Amygdala (tissue), 56 donors: ENCODE results near the gene CD300E.
A peak's percentile ranks its signal among the peaks of the same experiment; 100 is the strongest.
"Not testable (repeated sequence)": the region's sequence is repeated elsewhere in the genome, so short reads cannot be mapped to it uniquely, and the experiment has no call there.

ENCODE experiments used
- DNase-seq, 56 donors: peaks; one replicate each; lab custom pipeline; 2025; lab: John Stamatoyannopoulos, UW

Gene CD300E

DNA sequence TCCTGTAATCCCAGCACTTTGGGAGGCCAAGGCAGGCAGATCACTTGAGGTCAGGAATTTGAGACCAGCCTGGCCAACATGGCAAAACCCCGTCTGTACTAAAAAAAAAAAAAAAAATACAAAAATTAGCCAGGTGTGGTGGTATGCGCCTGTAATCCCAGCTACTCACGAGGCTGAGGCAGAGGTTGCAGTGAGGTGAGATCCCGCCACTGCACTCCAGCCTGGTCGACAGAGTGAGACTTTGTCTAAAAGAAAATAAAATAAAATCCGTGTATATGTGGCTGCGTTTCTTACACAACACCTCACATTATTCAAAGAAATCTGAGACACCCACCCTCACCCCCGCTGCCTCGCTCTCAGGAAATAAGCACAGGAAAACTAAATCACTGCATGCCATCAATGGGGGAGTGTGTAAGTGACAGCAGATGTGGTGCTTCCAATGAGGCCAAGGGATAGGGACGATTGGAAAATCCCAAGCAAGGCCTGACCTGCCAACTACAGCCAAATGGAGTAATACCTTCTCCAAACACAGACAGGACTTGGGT, 13.1 kb upstream of the CD300E start:
- not testable (repeated sequence) for DNase-seq

DNA sequence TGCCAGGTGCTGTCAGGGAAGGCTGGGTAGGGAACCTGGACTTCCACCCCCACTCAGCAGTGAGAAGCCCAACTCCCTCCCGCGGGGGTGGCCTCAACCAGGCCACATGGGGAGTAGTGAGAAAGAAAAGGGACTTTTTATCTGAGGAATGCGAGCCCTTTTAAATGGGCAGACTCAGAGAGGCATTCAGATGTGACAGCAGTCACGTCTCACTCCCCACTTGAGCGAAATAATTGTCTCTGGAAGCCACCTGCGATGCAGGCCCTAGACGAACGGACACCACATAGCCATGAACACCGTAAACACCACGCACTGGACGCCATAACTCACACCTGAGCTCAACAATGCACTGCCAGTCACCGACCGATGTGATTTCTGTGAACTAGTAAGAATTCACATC, 11.9 kb upstream of the CD300E start:
- DNase-seq = no peak

DNA sequence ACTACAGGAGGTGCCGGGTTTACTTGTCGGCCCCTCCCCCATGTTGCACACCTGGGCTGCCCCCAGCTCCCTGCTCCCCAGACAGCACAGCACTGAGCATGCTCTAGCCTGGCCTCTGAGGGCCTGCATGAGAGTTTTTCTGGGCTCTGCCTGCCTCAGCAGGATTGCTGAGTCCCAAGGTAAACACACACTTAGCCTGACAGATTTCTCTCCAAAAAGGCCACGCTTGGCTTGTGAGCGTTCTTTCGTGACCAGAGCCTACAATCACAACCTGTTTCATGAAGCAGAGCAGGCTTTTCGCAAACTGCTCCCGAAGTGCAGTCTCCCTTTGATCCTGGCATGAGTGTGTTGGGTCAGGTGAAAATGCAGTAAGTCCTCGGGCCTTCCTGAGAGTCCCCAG, 9.8 kb upstream of the CD300E start:
- DNase-seq = no peak

GRCh38 chr17:74632617-74633016, 9.1 kb upstream of the CD300E start:
- DNase-seq = no peak

DNA sequence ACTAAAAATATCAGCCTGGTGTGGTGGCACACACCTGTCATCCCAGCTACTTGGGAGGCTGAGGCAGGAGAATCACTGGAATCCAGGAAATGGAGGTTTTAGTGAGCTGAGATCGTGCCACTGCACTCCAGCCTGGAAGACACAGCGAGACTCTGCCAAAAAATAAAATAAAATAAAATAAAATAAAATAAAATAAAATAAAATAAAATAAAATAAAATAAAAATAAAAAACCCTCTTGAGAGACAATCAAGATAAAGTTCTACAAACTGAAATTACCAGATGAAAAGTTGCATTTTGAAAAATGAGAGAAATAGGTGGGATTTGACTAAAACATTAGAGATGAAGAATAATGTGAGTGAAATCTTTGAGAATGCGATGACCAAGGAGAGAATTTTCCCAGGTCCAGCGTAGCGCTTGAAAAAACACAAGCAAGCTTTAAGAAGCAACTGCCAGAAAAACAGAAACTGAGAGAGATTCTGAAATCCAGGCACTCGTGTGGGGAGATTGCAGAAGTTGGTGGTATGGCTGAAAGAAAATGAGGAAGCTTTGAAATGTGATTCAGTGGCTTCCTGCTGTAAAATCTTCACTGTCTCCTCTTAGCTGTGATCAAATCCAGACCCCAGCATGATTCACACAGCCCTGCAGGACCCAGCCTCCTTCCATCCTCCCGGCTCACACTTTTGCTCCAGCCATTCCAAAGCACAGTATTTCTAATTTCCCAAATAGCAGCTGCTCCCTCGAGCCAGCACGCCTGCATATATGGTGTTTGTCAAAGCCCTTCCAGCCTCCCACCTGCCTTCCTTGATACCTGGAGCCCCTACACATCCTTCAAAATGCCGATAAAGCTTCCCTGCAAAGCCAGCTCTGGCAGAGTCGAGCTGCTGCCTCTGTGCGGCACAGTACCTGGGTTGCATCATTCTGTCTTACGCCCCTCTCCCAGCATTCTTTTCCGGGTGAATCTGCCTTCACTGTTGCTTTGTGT, 8.2 kb upstream of the CD300E start:
- peak in 3 of 56 donors; percentile 4 to 32 (median 9) for DNase-seq

- not testable (repeated sequence) for DNase-seq
Observed at GRCh38 chr17:74630251-74630650, 6.7 kb upstream of the CD300E start.

DNA sequence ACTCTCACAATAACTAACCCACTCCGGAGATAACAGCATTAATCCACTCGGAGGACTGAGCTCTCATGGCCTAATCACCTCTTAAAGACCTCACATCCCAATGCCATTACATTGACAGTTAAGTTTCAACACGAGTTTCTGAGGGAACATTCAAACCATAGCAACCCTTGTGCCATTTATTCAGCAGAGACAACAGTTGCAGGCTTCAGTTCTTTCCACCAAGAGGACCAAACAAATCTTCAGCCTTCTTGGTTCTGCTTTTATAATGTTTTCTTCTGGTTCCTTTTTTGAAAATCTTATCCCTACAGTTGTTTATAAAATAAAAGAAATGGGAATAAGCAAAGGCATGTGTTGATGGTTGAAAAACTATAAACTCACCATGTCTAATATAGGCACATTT, 2.1 kb upstream of the CD300E start:
- no peak for DNase-seq

DNA sequence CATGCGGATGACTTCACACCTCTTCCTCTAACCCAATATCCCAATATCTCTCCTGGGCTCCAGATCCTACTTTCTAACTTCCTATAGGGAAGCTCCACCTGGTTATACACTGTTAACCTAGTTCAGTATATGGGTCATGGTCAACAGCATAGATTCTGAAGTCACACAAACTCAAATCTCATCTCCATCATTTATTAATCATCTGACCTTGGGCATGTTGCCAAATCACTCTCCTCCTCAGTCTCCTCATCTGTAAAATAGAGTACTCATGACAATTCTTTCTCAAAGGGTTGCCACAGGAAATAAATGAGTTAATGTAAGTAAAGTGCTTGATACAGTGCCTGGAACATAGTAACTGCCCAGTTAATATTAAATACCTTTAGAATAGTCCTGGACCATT, 593 bp upstream of the CD300E start:
- no peak for DNase-seq

DNA sequence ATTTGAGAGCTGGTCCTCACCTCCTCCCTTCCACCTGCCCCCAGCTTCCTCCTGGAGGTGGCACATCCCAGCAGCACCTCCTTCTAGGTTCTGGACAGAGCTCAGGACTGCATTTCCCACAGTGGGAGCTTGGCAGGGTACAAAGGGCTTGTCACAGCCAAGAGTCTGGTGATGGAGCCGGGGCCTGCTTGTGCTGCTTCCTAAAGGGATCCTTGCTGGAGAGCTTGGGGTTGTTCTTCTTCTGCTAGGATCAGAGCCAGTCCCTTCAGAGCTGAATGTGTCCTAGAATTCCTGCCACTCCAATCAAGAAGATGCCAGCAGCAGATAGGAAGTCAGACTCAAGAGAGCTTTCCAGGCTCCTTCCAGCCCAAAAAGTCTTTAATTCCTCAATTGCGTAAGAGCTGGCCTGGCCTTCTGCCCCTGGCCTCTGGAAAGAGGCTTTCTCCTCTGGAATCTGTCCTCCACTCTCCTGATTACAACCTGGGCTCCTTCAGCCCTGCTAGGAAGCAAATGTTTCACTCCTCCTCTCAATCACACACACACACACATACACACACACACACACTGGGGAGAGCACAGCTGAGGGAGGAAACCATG, 4.4 kb downstream of the CD300E start:
- peak in 2 of 56 donors; percentile 11 to 14 for DNase-seq

DNA sequence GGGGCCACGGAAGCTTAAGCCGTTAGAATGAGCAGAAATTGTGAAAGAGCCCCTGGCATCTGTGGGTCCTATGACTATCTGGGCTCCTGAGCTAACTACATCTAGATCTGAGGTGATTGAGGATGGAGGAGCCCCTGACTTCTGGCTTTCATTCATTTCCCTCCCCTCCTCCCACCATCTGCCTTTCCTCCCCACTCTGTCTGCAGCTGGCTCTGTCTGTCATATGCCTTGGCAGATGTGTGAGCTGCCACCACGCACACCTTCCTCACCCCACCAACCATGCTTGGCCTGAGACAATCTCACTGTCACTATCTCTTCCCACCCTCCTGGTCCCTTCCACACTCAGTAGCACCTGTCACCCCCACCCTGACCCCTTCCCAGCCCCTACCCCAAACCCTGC, 5.1 kb downstream of the CD300E start:
- no peak for DNase-seq

- DNase-seq = no peak
Observed at GRCh38 chr17:74616696-74617095, 6.8 kb downstream of the CD300E start.

DNA sequence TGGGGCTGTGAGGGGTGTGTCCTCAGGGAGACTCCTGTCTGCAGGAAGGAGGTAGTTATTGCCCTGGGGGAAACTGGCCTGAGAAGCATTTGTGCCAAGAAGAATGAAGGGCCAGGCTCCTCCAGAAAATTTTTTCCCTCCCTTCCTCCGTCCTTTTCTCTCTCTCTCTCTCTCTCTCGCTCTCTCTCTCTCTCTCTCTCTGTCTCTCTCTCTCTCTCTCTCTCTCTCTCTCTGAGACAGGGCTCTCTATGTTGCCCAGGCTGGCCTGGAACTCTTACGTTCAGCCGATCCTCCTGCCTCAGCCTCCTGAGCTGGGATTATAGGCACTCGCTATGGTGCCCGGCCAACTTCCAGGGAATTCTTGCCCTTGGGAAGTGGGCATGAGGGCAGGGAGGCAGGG, 11.5 kb downstream of the CD300E start:
- no peak for DNase-seq

DNA sequence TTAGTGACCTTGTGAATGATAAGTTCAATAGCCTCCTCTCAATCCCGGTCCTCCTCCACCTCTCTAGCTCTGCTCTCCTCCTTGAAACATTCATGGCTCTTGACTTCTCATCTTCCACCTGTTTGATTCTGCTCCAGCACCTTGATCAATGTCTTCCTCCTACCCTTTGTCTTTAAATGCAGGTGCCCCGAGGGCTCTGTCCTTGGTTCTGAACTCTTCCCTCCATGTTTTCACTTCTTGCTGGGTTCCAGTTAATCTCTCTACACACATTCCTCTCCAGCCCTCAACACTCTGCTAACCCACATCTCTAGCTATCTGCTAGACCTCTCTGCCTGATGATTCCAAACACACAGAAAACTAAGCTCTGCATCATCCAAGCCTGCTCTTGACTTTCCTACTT, 13.4 kb downstream of the CD300E start:
- no peak for DNase-seq

- DNase-seq = no peak
Observed at GRCh38 chr17:74608511-74608910, 15.0 kb downstream of the CD300E start.

DNA sequence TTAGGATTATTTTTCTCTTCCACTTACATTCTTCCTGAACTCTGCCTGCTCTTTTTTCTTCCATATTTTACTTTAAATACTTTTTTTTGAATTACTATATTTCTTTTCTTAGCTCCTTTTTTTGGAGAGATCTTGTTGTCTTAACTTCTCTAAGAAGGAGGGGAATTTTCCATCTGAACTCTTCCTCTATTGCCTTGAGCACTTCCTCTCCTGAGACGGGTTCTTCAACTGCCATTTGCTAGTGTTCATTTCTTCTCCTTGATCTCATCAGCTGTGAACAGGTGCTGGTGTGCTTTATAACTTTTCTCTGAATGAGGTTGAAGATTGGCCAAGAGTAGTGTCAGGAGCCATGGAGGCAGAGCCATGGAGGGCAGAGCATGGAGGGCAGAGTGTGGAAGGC, 16.3 kb downstream of the CD300E start:
- DNase-seq = no peak

DNA sequence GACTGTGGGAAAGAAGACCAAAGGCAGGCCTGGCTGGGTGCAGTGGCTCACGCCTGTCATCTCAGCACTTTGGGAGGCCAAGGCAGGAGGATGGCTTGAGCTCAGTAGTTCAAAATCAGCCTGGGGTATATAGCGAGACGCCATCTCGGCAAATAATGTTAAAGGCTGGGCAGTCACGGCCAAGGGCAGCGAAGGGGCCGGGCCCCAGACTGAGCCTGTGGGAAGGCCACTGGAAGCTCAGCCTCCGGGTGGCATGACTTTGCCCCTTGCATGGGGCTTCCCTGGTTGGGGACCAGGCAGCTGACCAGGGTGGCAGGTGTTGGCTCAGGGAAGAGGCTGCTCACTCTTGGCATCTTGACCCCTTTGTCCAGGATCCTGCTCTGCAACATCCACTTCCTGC, 17.5 kb downstream of the CD300E start:
- DNase-seq = no peak

GRCh38 chr17:74605361-74605760, 18.2 kb downstream of the CD300E start:
- peak in 7 of 56 donors; percentile 2 to 15 (median 9) for DNase-seq

DNA sequence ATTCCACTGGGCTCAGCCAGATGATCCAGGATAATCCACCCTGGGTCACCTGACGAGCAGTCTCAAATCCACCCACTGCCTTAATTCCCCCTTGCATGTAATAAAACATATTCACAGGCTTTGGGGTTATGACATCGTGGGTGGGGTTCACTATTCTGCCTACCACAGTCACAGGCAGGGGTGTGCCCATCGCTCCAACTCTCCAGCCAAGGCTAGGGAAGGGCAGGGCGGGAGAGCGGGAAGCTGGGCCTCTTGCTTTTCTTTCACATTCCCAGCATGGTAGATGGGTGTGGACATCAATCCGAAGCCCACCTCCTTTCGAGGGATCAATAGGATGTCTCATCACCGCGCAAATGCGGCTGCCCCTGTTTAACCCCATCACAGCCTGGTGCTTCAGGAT, 18.8 kb downstream of the CD300E start:
- no peak for DNase-seq

DNA sequence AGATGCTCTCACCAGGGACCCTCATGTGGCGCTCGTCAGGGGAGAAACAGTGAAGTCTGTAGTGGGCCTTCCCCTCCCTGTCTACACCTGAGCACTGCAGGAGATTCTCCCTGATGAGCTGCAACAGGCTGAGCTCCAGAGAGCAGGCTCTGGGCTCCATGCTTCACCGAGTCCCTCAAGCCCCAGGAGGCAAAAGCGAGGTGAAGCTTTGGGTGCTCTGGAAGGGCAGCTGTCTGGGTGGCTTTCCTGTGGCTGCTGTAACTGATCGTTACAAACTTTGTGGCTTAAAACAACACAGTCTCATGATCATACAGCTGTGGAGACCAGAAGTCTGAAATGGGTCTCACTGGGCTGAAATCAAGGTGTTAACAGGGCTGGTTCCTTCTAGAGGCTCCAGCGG, 19.3 kb downstream of the CD300E start:
- DNase-seq = no peak

DNA sequence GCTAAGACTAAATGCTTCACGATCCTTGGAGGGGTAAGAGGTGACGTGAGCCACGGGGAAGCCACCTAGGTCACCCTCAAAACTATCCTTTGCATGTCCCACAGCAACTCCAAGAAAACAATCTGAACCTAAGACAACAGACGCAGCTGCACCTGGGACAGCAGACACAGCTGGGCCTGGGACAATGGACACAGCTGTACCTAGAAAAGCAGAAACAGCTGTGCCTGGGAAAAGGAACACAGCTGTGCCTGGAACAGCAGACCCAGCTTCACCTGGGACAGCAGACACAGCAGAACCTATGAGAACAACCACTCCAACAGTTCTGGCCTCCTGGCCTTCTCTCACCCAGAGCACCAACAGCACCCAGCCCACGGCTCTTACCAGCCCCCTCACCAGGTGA, 19.8 kb downstream of the CD300E start:
- DNase-seq = no peak

DNA sequence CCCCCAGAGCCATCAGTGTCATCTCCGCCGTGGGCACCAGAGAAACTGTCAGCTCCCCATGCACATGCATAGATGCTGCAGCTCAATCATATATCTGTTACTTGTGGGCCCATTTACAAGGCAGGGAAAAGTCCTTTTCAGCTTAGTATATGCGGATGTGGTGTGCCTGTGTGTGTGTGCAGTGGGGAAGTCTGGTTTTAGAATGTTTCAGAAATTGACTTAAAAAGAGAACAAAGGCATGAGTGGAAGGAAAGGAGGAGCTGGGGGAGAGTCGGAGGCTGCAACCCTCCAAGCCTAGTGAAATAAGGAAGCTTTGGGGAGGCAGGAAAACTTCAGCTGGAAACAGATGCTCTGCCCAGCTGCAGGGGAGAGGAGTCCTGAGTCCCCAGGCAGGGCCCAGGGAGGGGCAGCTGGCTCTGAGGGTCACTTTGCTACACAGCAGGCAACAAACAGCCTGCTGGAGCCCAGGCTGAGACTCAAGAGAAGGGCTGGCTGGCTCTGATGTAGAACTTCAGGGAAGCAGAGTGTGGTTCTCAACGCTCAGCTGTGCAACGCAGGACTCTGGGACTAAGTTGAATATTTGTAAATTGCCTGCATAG, 20.4 kb downstream of the CD300E start:
- DNase-seq = no peak
